A673 (cell line): ENCODE measurements around the gene HSPB8. TPM values are rescaled to one million over a fixed set of nuclear protein-coding genes. Genes with fewer than 3 reads are reported as not detected.
"Not testable (repeated sequence)": the region's sequence is repeated elsewhere in the genome, so short reads cannot be mapped to it uniquely, and the experiment has no call there.

Experiments used
- BruUV-seq: library from RNA; stranded (reverse); fragments of 400-500 nt; replicated peaks from 2 replicates; lab custom pipeline; 2021; lab: Mats Ljungman, UMichigan
- CTCF ChIA-PET: fragments of 300-600 bp; sonication (Branson Sonifier 250); formaldehyde crosslinking; loops from one replicate; lab custom pipeline; 2022; ENCODE audit warnings: antibody characterized with exemption; lab: Charles Lee
- POLR2A ChIA-PET: fragments of 300-600 bp; sonication (Branson Sonifier 250); formaldehyde crosslinking; loops from one replicate; lab custom pipeline; 2022; ENCODE audit warnings: antibody characterized with exemption; ENCODE audit not compliant: low non-redundant PET; lab: Charles Lee
- DNase-seq: peaks from one replicate; pipeline ENCODE4 v3.0.0-alpha.2; 2015; ENCODE audit warnings: low spot score
- H3K27ac ChIP-seq: fragments of 200-600 bp; sonication (generic); 2 replicates; pipeline ENCODE4 v1.5.1; 2016; ENCODE audit warnings: mixed run types, low read depth, mild to moderate bottlenecking, mixed read lengths, antibody characterized with exemption, low read length; ENCODE audit not compliant: poor library complexity, severe bottlenecking
- H3K27me3 ChIP-seq: fragments of 200-600 bp; sonication (generic); replicated peaks from 2 replicates; pipeline ENCODE4 v1.6.1; 2017; ENCODE audit warnings: mixed run types, low read depth, mild to moderate bottlenecking, mixed read lengths, antibody characterized with exemption, low read length; ENCODE audit not compliant: insufficient read depth, poor library complexity
- H3K36me3 ChIP-seq: fragments of 200-600 bp; sonication (generic); 2 replicates; pipeline ENCODE4 v1.6.1; 2016; ENCODE audit warnings: mixed run types, mild to moderate bottlenecking, mixed read lengths, antibody characterized with exemption, low read length; ENCODE audit not compliant: insufficient read depth, poor library complexity, severe bottlenecking
- H3K4me1 ChIP-seq: fragments of 200-600 bp; sonication (generic); 2 replicates; pipeline ENCODE4 v1.6.1; 2017; ENCODE audit warnings: mixed run types, mild to moderate bottlenecking, mixed read lengths, antibody characterized with exemption, low read length; ENCODE audit not compliant: insufficient read depth, poor library complexity, severe bottlenecking
- H3K4me3 ChIP-seq: fragments of 200-600 bp; sonication (generic); 2 replicates; pipeline ENCODE4 v1.5.1; 2016; ENCODE audit warnings: low read depth, mixed run types, mild to moderate bottlenecking, mixed read lengths, low read length; ENCODE audit not compliant: poor library complexity, severe bottlenecking
- H3K9me3 ChIP-seq: fragments of 200-600 bp; sonication (generic); 2 replicates; pipeline ENCODE4 v1.6.1; 2016; ENCODE audit warnings: mixed run types, low read depth, mild to moderate bottlenecking, mixed read lengths, antibody characterized with exemption, low read length; ENCODE audit not compliant: poor library complexity, severe bottlenecking
- EZH2 ChIP-seq: fragments of 200-600 bp; sonication (generic); IDR thresholded peaks from 2 replicates; pipeline ENCODE4 v1.6.1; 2017; ENCODE audit warnings: borderline replicate concordance, low read depth, mild to moderate bottlenecking, mixed read lengths, antibody characterized with exemption, low read length; ENCODE audit not compliant: poor library complexity, severe bottlenecking
- intact Hi-C: fragments of 100-400 bp; cut with micrococcal nuclease; formaldehyde crosslinking; loops from one replicate; pipeline ENCODE4 v1.10.0; 2022; ENCODE audit not compliant: unreplicated experiment
- total RNA-seq: library from RNA; stranded (reverse); gene quantifications from 2 replicates; pipeline ENCODE4 v1.2.3, GENCODE V29; 2021
- TF ChIP-seq, protein P1 (sequence below): fragments of 300-800, 200-600 bp; sonication (generic); conservative IDR thresholded peaks from 2 replicates; pipeline ENCODE4 v1.5.1; 2017; ENCODE audit warnings: low read depth, mild to moderate bottlenecking, antibody characterized with exemption, low read length, moderate library complexity, mixed read lengths

The HSPB8 gene
- total RNA-seq, 1 experiment from 2014 or later = 0.13 TPM

DNA sequence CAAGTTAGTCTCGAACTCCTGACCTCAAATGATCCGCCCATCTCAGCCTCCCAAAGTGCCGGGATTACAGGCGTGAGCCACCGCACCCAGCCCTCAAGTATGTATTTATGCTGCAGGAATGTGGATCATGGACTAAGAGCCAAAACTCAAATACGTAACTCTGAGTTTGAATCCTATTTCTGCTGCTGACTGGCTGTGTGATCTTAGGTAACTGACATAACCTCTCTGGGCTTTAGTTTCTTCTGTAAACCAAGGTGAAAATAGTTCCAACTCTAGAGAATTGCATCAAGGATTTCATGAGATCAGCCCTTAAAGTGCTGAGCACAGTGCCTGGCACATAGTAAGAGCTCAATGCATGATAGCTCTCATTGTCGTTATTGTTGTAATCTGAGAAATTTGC is 37.4 kb downstream of the HSPB8 start:
- no TSS peak for BruUV-seq

DNA sequence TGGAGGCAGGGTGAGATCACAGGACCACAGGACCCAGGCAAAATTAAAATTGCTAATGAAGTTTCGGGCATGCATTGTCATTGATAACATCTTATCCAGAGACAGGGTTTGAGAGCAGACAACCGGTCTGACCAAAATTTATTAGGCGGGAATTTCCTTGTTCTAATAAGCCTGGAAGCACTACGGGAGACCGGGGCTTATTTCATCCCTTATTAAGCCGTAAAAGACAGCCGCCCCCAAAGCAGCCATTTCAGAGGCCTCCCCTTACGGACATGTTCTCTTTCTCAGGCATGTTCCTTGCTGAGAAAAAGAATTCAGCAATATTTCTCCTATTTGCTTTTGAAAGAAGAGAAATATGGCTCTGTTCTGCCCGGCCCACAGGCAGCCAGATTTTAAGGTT is 40.1 kb downstream of the HSPB8 start:
- POLR2A ChIA-PET, DNase-seq, CTCF ChIA-PET, H3K27ac ChIP-seq, H3K4me3 ChIP-seq, H3K4me1 ChIP-seq, intact Hi-C loops, H3K9me3 ChIP-seq, H3K36me3 ChIP-seq, BruUV-seq: not testable (repeated sequence)
- peaks cover 46% of the 10 kb centered on the region for H3K27me3 ChIP-seq

More for the DNA sequence above, 37.4 kb downstream of the HSPB8 start:
- Histone ChIP-seq H3K9me3 (no peaks in the 10 kb centered on the region), H3K36me3 (no peaks in the 10 kb centered on the region), H3K27me3 (peaks cover 49% of the 10 kb centered on the region), H3K27ac (no peak overlapping the region), H3K4me1 (no peaks in the 10 kb centered on the region), H3K4me3 (no peak overlapping the region)
- ChIA-PET CTCF (no interaction called here), POLR2A (no interaction called here)
- no peak for DNase-seq
- TF ChIP-seq, protein P1, sequence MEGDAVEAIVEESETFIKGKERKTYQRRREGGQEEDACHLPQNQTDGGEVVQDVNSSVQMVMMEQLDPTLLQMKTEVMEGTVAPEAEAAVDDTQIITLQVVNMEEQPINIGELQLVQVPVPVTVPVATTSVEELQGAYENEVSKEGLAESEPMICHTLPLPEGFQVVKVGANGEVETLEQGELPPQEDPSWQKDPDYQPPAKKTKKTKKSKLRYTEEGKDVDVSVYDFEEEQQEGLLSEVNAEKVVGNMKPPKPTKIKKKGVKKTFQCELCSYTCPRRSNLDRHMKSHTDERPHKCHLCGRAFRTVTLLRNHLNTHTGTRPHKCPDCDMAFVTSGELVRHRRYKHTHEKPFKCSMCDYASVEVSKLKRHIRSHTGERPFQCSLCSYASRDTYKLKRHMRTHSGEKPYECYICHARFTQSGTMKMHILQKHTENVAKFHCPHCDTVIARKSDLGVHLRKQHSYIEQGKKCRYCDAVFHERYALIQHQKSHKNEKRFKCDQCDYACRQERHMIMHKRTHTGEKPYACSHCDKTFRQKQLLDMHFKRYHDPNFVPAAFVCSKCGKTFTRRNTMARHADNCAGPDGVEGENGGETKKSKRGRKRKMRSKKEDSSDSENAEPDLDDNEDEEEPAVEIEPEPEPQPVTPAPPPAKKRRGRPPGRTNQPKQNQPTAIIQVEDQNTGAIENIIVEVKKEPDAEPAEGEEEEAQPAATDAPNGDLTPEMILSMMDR = no peak
- TF ChIP-seq EZH2 = no peak
- intact Hi-C loops = no loop called here

DNA sequence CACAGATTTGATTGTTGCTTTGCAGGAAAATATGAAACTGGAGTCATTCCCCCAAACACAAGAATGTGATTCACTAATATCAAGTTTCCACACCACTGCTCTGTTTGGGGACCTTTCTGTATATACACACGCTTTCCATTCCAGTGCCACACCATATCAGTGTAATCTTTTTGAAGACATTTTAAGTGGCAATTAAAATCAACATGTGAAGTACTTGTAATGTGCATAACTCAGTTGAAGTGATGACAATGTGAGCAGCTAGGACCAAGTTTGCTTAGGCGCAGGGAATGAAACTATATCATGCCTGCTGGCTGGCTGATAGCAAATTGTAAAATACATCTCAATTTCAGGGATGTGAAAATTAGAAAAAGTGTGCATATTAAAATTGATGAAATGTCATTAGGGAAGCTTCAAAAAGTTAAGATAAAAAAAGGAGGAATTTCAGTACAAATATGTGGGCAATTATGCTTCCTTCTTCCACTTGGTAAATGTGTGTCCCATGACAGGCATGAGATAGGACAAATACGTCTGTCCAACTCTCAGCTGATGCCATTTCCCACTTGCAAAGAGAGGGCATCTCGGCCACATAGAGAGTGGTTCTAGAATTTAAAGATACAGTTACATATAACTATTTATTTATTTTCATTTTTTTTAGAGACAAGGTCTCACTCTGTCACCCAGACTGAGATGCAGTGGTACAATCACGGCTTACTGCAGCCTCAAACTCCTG is 43.7 kb downstream of the HSPB8 start:
- CTCF ChIA-PET = no interaction called here
- Histone ChIP-seq H3K27ac (no peak overlapping the region), H3K9me3 (no peaks in the 10 kb centered on the region), H3K4me1 (no peaks in the 10 kb centered on the region), H3K36me3 (no peaks in the 10 kb centered on the region), H3K27me3 (peaks cover 35% of the 10 kb centered on the region), H3K4me3 (no peak overlapping the region)
- POLR2A ChIA-PET = no interaction called here
- no peak for DNase-seq
- intact Hi-C loops = no loop called here
- TF ChIP-seq, protein P1 = no peak
- no peak for TF ChIP-seq EZH2
- BruUV-seq = no TSS peak

DNA sequence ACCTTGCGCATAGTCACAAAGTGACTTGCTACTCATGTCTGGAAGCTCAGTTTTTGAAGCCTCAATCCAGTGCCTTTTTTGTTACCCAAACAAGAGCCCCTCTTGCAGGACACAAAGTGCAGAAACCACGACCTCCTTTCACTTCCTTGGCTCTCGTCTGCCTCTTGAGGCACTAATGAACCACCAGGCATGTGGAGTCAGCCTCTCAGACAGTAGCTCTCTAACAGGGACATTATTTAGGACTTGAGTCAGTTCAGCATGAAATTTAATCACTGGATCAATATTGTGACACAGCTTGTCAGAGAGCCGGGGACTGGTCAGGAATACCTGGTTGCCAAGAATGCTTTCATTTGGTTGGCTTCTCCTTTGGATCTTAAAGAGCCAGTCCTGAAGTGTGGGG is 46.7 kb downstream of the HSPB8 start:
- intact Hi-C loops = no loop called here
- no peaks in the 10 kb centered on the region for H3K36me3 ChIP-seq
- peaks cover 13% of the 10 kb centered on the region for H3K27me3 ChIP-seq
- no peaks in the 10 kb centered on the region for H3K4me1 ChIP-seq
- no peak overlapping the region for H3K27ac ChIP-seq
- no peak overlapping the region for H3K4me3 ChIP-seq
- DNase-seq = no peak
- ChIA-PET CTCF (no interaction called here), POLR2A (interaction anchor here (0.6 kb wide), 1 partner anchor 109 kb away, joined by 3 read pairs; no protein-coding TSS in a partner anchor)
- BruUV-seq = no TSS peak
- TF ChIP-seq, protein P1 = no peak
- TF ChIP-seq EZH2 = no peak
- no peaks in the 10 kb centered on the region for H3K9me3 ChIP-seq
